GM23248 (cell line): ENCODE data around the gene NTF4. TPM values are rescaled to one million over a fixed set of nuclear protein-coding genes. Genes with fewer than 3 reads are reported as not detected.

Experiments used
- DNase-seq: peaks from one replicate; pipeline ENCODE4 v3.0.0-alpha.2; 2015
- H2AFZ ChIP-seq: fragments of 200-600 bp; sonication (generic); 2 replicates; pipeline ENCODE4 v1.6.1; 2016; ENCODE audit warnings: antibody characterized with exemption
- H3F3A ChIP-seq: fragments of 200-600 bp; sonication (generic); 2 replicates; pipeline ENCODE4 v1.6.1; 2016; ENCODE audit warnings: mild to moderate bottlenecking, antibody characterized with exemption, mixed run types; ENCODE audit not compliant: insufficient read depth
- H3K27ac ChIP-seq: fragments of 200-600 bp; sonication (generic); 2 replicates; pipeline ENCODE4 v1.5.1; 2016; ENCODE audit warnings: mild to moderate bottlenecking
- H3K27me3 ChIP-seq: fragments of 200-600 bp; sonication (generic); replicated peaks from 2 replicates; pipeline ENCODE4 v1.6.1; 2016; ENCODE audit warnings: mild to moderate bottlenecking; ENCODE audit not compliant: insufficient read depth
- H3K36me3 ChIP-seq: fragments of 200-600 bp; sonication (generic); 2 replicates; pipeline ENCODE4 v1.6.1; 2016; ENCODE audit warnings: low read depth, mild to moderate bottlenecking
- H3K4me1 ChIP-seq: fragments of 200-600 bp; sonication (generic); 2 replicates; pipeline ENCODE4 v1.6.1; 2016; ENCODE audit warnings: mild to moderate bottlenecking; ENCODE audit not compliant: insufficient read depth
- H3K4me2 ChIP-seq: fragments of 200-600 bp; sonication (generic); one replicate; pipeline ENCODE4 v1.6.1; 2016; ENCODE audit warnings: mild to moderate bottlenecking; ENCODE audit not compliant: unreplicated experiment
- H3K4me3 ChIP-seq: fragments of 200-600 bp; sonication (generic); 2 replicates; pipeline ENCODE4 v1.5.1; 2016; ENCODE audit warnings: mild to moderate bottlenecking
- H3K79me2 ChIP-seq: fragments of 200-600 bp; sonication (generic); 2 replicates; pipeline ENCODE4 v1.6.1; 2016; ENCODE audit warnings: mild to moderate bottlenecking; ENCODE audit not compliant: insufficient read depth
- H3K9ac ChIP-seq: fragments of 200-600 bp; sonication (generic); 2 replicates; pipeline ENCODE4 v1.6.1; 2016; ENCODE audit warnings: mild to moderate bottlenecking
- H3K9me2 ChIP-seq: fragments of 200-600 bp; sonication (generic); 2 replicates; pipeline ENCODE4 v1.6.1; 2016; ENCODE audit warnings: mixed run types, mild to moderate bottlenecking, moderate library complexity; ENCODE audit not compliant: insufficient read depth
- H3K9me3 ChIP-seq: fragments of 200-600 bp; sonication (generic); one replicate; pipeline ENCODE4 v1.6.1; 2017; ENCODE audit warnings: low read depth
- H4K20me1 ChIP-seq: fragments of 200-600 bp; sonication (generic); 2 replicates; pipeline ENCODE4 v1.6.0; 2016; ENCODE audit not compliant: insufficient read depth
- EZH2 ChIP-seq: fragments of 200-600 bp; sonication (generic); IDR thresholded peaks from 2 replicates; pipeline ENCODE4 v1.6.1; 2018; ENCODE audit warnings: antibody characterized with exemption, mild to moderate bottlenecking; ENCODE audit not compliant: insufficient read depth, poor library complexity, severe bottlenecking
- EZH2phosphoT487 ChIP-seq: fragments of 200-600 bp; sonication (generic); IDR thresholded peaks from 2 replicates; pipeline ENCODE4 v1.6.1; 2018; ENCODE audit warnings: antibody characterized with exemption, moderate library complexity, mild to moderate bottlenecking, low read depth; ENCODE audit not compliant: insufficient read depth
- WGBS, 2 experiments: methylation state at CpG; one replicate each; pipeline ENCODE4 v1.1.6; 2015 to 2017; ENCODE audit warnings: low lambda C conversion rate in 2 of 2, low coverage in 1 of 2; ENCODE audit errors: missing lambda C conversion rate in 2 of 2; 5-methylcytosine and 5-hydroxymethylcytosine counted together
- in situ Hi-C: fragments of 300-500 bp; cut with MboI; formaldehyde crosslinking; loops from 2 replicates; pipeline ENCODE4 v1.15.0; 2020
- polyA plus RNA-seq: library from polyadenylated mRNA; unstranded; fragments of >200 nt; fragmentation: Nextera tagmentation; extraction: Ambion mirVana; gene quantifications from 2 replicates; pipeline ENCODE4 v1.2.1, GENCODE V29; 2016
- total RNA-seq: library from RNA; depleted of rRNA; stranded (reverse); fragments of >200 nt; shearing (Covaris generic); gene quantifications from 2 replicates; pipeline ENCODE4 v1.2.3, GENCODE V29; 2014

The NTF4 gene
- total and polyA plus RNA-seq, 2 experiments from 2014 or later, result 0.51 TPM; not detected in 1

DNA sequence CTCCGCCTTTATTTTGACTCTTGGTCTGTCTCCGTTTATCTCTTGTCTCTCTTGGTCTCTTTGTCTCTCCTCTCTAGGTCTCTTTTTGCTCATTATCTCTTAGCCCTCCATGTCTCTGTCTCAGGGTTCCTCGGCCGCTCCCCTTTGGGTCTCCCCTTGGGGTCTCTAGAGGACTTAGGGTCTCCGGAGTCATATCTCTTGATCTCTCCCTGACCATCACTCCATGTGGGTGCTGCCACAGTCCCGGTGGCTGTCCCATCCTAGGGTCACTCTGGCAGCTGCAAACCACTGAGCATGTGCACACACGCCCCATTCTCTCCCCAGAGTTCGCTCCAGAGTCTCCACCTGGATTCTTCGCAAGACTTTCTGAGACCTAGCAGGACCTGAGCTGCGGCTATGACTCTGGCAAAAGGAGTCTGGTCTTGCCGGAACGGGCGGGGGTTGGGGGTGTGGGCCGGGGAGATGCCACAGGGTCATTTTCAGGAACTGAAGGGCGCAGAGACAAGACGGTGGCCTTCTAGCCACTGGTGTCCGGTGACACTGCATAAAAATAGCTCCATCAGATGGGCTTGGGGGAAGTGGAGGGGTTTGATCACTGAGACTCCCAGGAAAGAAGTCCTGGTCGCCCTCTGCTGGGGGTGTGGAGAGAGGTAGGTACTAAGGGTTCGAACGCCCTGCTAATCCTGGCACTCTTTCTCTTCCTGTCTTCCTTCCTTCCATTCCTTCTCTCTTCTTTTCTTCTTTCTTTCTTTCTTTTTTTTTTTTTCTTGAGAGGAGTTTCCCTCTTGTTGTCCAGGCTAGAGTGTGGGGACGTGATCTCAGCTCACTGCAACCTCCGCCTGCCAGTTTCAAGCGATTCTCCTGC, 9.1 kb upstream of the NTF4 start:
- no peak overlapping the region for H3K4me3 ChIP-seq
- DNase-seq, result peak; percentile 45
- no peak overlapping the region for H3K9ac ChIP-seq
- H3K4me1 ChIP-seq, result no peaks in the 10 kb centered on the region
- in situ Hi-C loops, result no loop called here
- H3K27me3 ChIP-seq, result peaks cover 6% of the 10 kb centered on the region; the same call in 1 of the 2 replicates
- no peak overlapping the region for H3K27ac ChIP-seq
- no peaks in the 10 kb centered on the region for H3F3A ChIP-seq
- WGBS, 2 experiments, result 64 to 66% methylated on average over 20 to 23 of the region's 23 CpGs
- no peaks in the 10 kb centered on the region for H4K20me1 ChIP-seq
- no peak overlapping the region for H2AFZ ChIP-seq
- no peaks in the 10 kb centered on the region for H3K9me3 ChIP-seq
- H3K9me2 ChIP-seq, result no peaks in the 10 kb centered on the region
- no peaks in the 10 kb centered on the region for H3K79me2 ChIP-seq
- TF ChIP-seq EZH2phosphoT487 (no peak), EZH2 (peak; percentile 14)
- H3K4me2 ChIP-seq, result no peak overlapping the region
- no peaks in the 10 kb centered on the region for H3K36me3 ChIP-seq

DNA sequence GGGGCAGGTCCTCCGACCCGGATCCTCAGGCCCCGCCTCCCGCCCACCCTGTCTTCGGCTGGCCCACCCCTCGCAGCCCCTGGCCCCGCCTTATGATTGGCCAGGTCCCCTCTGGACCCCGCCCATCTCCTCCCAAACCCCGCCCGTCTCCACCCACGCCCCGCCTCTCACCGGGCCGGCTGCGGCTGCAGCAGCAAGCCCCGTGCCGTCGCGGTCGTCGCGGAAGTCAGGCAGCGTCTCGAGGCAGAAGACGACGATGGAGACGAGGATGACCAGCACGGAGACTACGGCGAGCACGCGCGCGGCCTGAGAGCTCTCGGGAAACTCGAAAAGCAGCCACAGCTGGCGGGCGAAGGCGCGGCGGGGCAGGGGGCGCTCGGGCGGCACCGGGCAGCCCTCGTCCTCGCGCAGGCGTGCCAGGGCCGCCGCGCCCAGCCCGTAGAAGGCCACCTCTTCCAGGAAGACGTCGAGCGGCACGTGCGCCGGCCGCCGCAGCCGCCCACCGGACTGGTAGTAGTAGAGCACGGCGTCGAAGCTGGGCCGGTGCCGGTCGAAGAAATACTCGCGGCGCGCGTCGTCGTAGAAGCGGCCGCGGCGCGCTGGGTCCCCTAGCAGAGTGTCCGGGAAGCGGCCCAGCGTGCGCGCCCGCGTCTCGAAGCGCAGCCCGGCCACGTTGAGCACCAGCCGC, 7.4 kb upstream of the NTF4 start:
- Histone ChIP-seq H3K79me2 (no peaks in the 10 kb centered on the region), H3K4me1 (no peaks in the 10 kb centered on the region), H3K4me3 (0 out of 2 replicates have a peak overlapping the region, but pooled peaks have one; percentile 22), H3F3A (peaks cover 4% of the 10 kb centered on the region; the same call in 1 of the 2 replicates), H3K9me3 (no peaks in the 10 kb centered on the region), H3K36me3 (no peaks in the 10 kb centered on the region), H3K27ac (no peak overlapping the region), H3K9ac (no peak overlapping the region), H2AFZ (peak overlapping the region; percentile 48; the same call in 1 of the 2 replicates), H3K9me2 (no peaks in the 10 kb centered on the region), H4K20me1 (no peaks in the 10 kb centered on the region), H3K4me2 (no peak overlapping the region), H3K27me3 (peaks cover 6% of the 10 kb centered on the region; the same call in 1 of the 2 replicates)
- in situ Hi-C loops, result no loop called here
- DNase-seq, result peak; percentile 45
- WGBS, 2 experiments, result 7 to 9% methylated on average over 73 to 82 of the region's 93 CpGs
- TF ChIP-seq EZH2 (no peak), EZH2phosphoT487 (no peak)

DNA sequence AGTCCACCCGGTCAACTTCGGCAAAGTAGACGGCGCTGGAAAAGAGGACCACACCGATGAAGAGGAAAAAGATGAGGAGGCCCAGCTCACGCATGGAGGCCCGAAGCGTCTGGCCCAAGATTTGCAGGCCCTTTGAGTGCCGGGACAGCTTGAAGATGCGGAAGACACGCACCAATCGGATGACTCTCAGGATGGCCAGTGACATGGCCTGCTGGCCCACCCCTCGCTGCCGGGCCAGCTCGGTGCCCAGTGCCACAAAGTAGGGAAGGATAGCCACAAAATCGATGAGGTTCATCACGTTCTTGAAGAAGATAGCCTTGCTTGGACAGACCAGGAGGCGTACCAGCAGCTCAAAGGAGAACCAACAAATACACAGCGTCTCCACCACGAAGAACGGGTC, 5.8 kb upstream of the NTF4 start:
- no peak for DNase-seq
- TF ChIP-seq EZH2 (no peak), EZH2phosphoT487 (no peak)
- in situ Hi-C loops, result no loop called here
- Histone ChIP-seq H3K27me3 (peaks cover 6% of the 10 kb centered on the region; the same call in 1 of the 2 replicates), H3K4me3 (no peak overlapping the region), H2AFZ (no peak overlapping the region), H3K9me2 (no peaks in the 10 kb centered on the region), H3K9me3 (no peaks in the 10 kb centered on the region), H3K4me1 (no peaks in the 10 kb centered on the region), H3K36me3 (no peaks in the 10 kb centered on the region), H3F3A (peaks cover 6% of the 10 kb centered on the region; the same call in 1 of the 2 replicates), H3K27ac (no peak overlapping the region), H3K79me2 (no peaks in the 10 kb centered on the region), H3K4me2 (no peak overlapping the region), H4K20me1 (no peaks in the 10 kb centered on the region), H3K9ac (no peak overlapping the region)
- 95 to 96% methylated on average over 21 of the region's 21 CpGs for WGBS, 2 experiments

GRCh38 chr19:49069026-49069425, 4.4 kb upstream of the NTF4 start:
- Histone ChIP-seq H3K9me3 (no peaks in the 10 kb centered on the region), H2AFZ (no peak overlapping the region), H3K79me2 (no peaks in the 10 kb centered on the region), H3K9ac (no peak overlapping the region), H3K36me3 (no peaks in the 10 kb centered on the region), H3K4me3 (no peak overlapping the region), H3K4me2 (no peak overlapping the region), H3K27me3 (peaks cover 6% of the 10 kb centered on the region; the same call in 1 of the 2 replicates), H3K9me2 (no peaks in the 10 kb centered on the region), H3F3A (peaks cover 6% of the 10 kb centered on the region; the same call in 1 of the 2 replicates), H4K20me1 (no peaks in the 10 kb centered on the region), H3K4me1 (no peaks in the 10 kb centered on the region), H3K27ac (no peak overlapping the region)
- in situ Hi-C loops, result no loop called here
- no peak for TF ChIP-seq EZH2phosphoT487
- TF ChIP-seq EZH2, result no peak
- DNase-seq, result no peak
- 92 to 93% methylated on average over 9 of the region's 9 CpGs for WGBS, 2 experiments
